GM12878 (cell line): ENCODE data around the gene ZNF576. TPM values are rescaled to one million over a fixed set of nuclear protein-coding genes. Genes with fewer than 3 reads are reported as not detected.
A peak's percentile ranks its signal among the peaks of the same experiment; 100 is the strongest.

Source experiments
- ATAC-seq: fragments of 200-7000 bp; cut with Tn5 transposase; 3 replicates; pipeline ENCODE4 v1.9.1; 2020; ENCODE audit warnings: mild to moderate bottlenecking, moderate library complexity
- BruUV-seq: library from RNA; stranded (reverse); fragments of 400-500 nt; replicated peaks from 2 replicates; lab custom pipeline; 2021; lab: Mats Ljungman, UMichigan
- CTCF ChIA-PET: fragments of 300-600 bp; sonication (Branson Sonifier 250); formaldehyde crosslinking; extraction: SDS; loops from one replicate; lab custom pipeline; 2021; ENCODE audit warnings: inconsistent platforms; lab: Yijun Ruan, JAX
- POLR2A ChIA-PET: fragments of 350-600 bp; formaldehyde crosslinking; extraction: SDS; loops from one replicate; lab custom pipeline; 2021; ENCODE audit warnings: inconsistent platforms; lab: Charles Lee
- RAD21 ChIA-PET: fragments of 300-600 bp; sonication (Branson Sonifier 250); formaldehyde crosslinking; loops from one replicate; lab custom pipeline; 2023; ENCODE audit warnings: antibody characterized with exemption; ENCODE audit not compliant: unreplicated experiment; lab: Charles Lee
- SMC1A ChIA-PET: fragments of 300-600 bp; sonication (Branson Sonifier 250); formaldehyde crosslinking; loops from one replicate; lab custom pipeline; 2023; ENCODE audit not compliant: unreplicated experiment, uncharacterized antibody; lab: Charles Lee
- DNase-seq: peaks from one replicate; pipeline ENCODE4 v3.0.0-alpha.2; 2011; ENCODE audit warnings: low read depth, low spot score
- FAIRE-seq: peaks from 3 replicates; lab custom pipeline; 2011; peaks lifted over from hg19 to GRCh38; lab: Jason Lieb, UNC
- H2AFZ ChIP-seq: 2 replicates; pipeline ENCODE4 v1.6.0; 2011; ENCODE audit warnings: low read depth, low read length, control low read depth; ENCODE audit not compliant: control insufficient read depth
- H3K27ac ChIP-seq: 2 replicates; pipeline ENCODE4 v1.5.1; 2011; ENCODE audit warnings: control low read depth; ENCODE audit not compliant: control insufficient read depth, insufficient read depth
- H3K27me3 ChIP-seq, 2 experiments: replicated peaks in 1 of 2; 2 replicates each; pipeline versions ENCODE4 v1.6.0 to v1.6.1; 2011; ENCODE audit warnings: low read length in 1 of 2; ENCODE audit not compliant: control insufficient read depth in 2 of 2, insufficient read depth in 2 of 2
- H3K36me3 ChIP-seq, 2 experiments: 2 replicates each; pipeline ENCODE4 v1.5.1; 2011; ENCODE audit warnings: low read length in 1 of 2; ENCODE audit not compliant: control insufficient read depth in 2 of 2, insufficient read depth in 2 of 2
- H3K4me1 ChIP-seq: 2 replicates; pipeline ENCODE4 v1.6.1; 2011; ENCODE audit warnings: mild to moderate bottlenecking, low read length, moderate library complexity, mixed read lengths; ENCODE audit not compliant: control insufficient read depth, insufficient read depth
- H3K4me2 ChIP-seq: 2 replicates; pipeline ENCODE4 v1.6.0; 2011; ENCODE audit warnings: control low read depth; ENCODE audit not compliant: control insufficient read depth, insufficient read depth
- H3K4me3 ChIP-seq: fragments of 200-600 bp; sonication (generic); 2 replicates; pipeline ENCODE4 v1.5.1; 2016
- H3K79me2 ChIP-seq: 2 replicates; pipeline ENCODE4 v1.6.0; 2011; ENCODE audit warnings: low read length; ENCODE audit not compliant: control insufficient read depth, insufficient read depth
- H3K9ac ChIP-seq: 2 replicates; pipeline ENCODE4 v1.8.0; 2011; ENCODE audit warnings: low read length, control low read depth, mixed read lengths; ENCODE audit not compliant: control insufficient read depth, insufficient read depth
- H3K9me3 ChIP-seq: replicated peaks from 3 replicates; pipeline ENCODE4 v1.5.1; 2011; ENCODE audit warnings: mild to moderate bottlenecking, low read length; ENCODE audit not compliant: control insufficient read depth, insufficient read depth
- H4K20me1 ChIP-seq: 2 replicates; pipeline ENCODE4 v1.6.0; 2011; ENCODE audit not compliant: control insufficient read depth, insufficient read depth
- EED ChIP-seq: sonication (generic); IDR thresholded peaks from 2 replicates; pipeline ENCODE4 v1.6.1; 2016; ENCODE audit warnings: antibody characterized with exemption, low read depth
- JUND ChIP-seq: IDR thresholded peaks from 2 replicates; pipeline ENCODE4 v1.6.1; 2012; ENCODE audit warnings: low read depth, mild to moderate bottlenecking, low read length, improper control_type of control experiment, moderate library complexity
- MXI1 ChIP-seq: fragments of 150-350 bp; IDR thresholded peaks from 2 replicates; pipeline ENCODE4 v1.6.1; 2011; ENCODE audit warnings: low read depth, mild to moderate bottlenecking, inconsistent platforms, low read length, improper control_type of control experiment
- RAD21 ChIP-seq: IDR thresholded peaks from 2 replicates; pipeline ENCODE4 v1.6.1; 2011; ENCODE audit warnings: mild to moderate bottlenecking, low read depth, low read length, moderate library complexity; ENCODE audit not compliant: insufficient read depth
- RUNX3 ChIP-seq: IDR thresholded peaks from 2 replicates; pipeline ENCODE4 v1.6.1; 2012; ENCODE audit warnings: low read length, inconsistent platforms
- SRF ChIP-seq, 2 experiments: IDR thresholded peaks; 2 replicates each; pipeline ENCODE4 v1.6.1; 2011; ENCODE audit warnings: low read depth in 2 of 2, low read length in 2 of 2, mild to moderate bottlenecking in 1 of 2, moderate library complexity in 1 of 2
- WGBS: methylation state at CpG from one replicate; pipeline ENCODE4 v1.1.6; 2016; ENCODE audit warnings: low lambda C conversion rate; ENCODE audit not compliant: insufficient replicate concordance, insufficient coverage; ENCODE audit errors: missing lambda C conversion rate; 5-methylcytosine and 5-hydroxymethylcytosine counted together
- in situ Hi-C: fragments of 300-500 bp; cut with MboI; formaldehyde crosslinking; loops from 9 replicates; pipeline ENCODE4 v1.14.3; 2018; ENCODE audit warnings: mixed read lengths
- intact Hi-C: fragments of 100-400 bp; cut with micrococcal nuclease; formaldehyde crosslinking; loops from one replicate; pipeline ENCODE4 v1.14.2; 2022; ENCODE audit not compliant: unreplicated experiment
- polyA plus RNA-seq, 11 experiments: library from polyadenylated mRNA; depleted of rRNA in 4 of 11; unstranded in 6 of 11; stranded (reverse) in 5 of 11; fragments of >200 nt; fragmentation: Nextera tagmentation in 4 of 11; fragmentation: Illumina TruSeq in 1 of 11; extraction: Ambion mirVana in 4 of 11; extraction: Trizol in 1 of 11; gene quantifications; 1 replicate in 1 of 11; 2 replicates in 10 of 11; pipeline versions ENCODE4 v1.2.1 to v1.2.3, GENCODE V29; 2011 to 2016; ENCODE audit warnings: inconsistent platforms in 2 of 11, missing spikeins in 2 of 11, low read depth in 1 of 11
- total RNA-seq, 4 experiments: library from RNA; depleted of rRNA in 3 of 4; stranded (reverse); fragments of >200 nt in 3 of 4; fragmentation: Illumina TruSeq in 1 of 4; extraction: Trizol in 1 of 4; gene quantifications; 2 replicates each; pipeline versions ENCODE4 v1.2.1 to v1.2.3, GENCODE V29; 2013 to 2021
- TF ChIP-seq, protein P1 (sequence below), 3 experiments: IDR thresholded peaks in 2 of 3; conservative IDR thresholded peaks in 1 of 3; 2 replicates each; pipeline ENCODE4 v1.5.1; 2011; ENCODE audit warnings: low read depth in 3 of 3, low read length in 3 of 3, mild to moderate bottlenecking in 3 of 3, control low read depth in 2 of 3, moderate library complexity in 2 of 3, inconsistent platforms in 1 of 3, mixed read lengths in 1 of 3; ENCODE audit not compliant: control insufficient read depth in 2 of 3, insufficient read depth in 1 of 3; ENCODE audit errors: extremely low read depth in 1 of 3

Gene ZNF576
- total and polyA plus RNA-seq, 10 of the 15 experiments (the other 5 are each of a cell fraction or from before 2014, with no cell fraction given): 7.4 to 29.8 (median 14.3) TPM

DNA sequence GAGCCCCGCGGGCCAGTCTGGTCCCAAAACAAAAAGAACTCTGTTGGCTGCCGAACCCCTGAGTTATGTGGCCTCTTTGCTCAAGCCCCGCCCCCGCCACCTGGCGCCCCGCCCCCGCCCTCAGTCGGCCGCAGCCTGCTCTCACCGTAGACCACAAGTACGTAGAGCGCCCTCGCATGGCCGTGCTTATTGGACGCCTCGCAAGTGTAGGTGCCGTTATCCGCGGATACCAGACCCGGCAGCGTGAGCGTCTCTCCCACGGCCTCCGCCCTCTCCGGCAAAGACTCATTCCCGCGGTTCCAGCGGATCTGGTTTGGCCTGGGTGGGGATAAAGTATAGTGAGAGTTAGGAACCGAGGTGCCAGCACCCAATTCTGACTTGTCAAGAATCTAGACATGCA is 28.5 kb downstream of the ZNF576 start:
- no peak overlapping the region for H3K9ac ChIP-seq
- H3K4me2 ChIP-seq: no peak overlapping the region
- H4K20me1 ChIP-seq: no peaks in the 10 kb centered on the region
- no peak overlapping the region for H3K27ac ChIP-seq
- no peak overlapping the region for H2AFZ ChIP-seq
- ChIA-PET RAD21 (no interaction called here), SMC1A (no interaction called here), POLR2A (no interaction called here), CTCF (interaction anchor here (1.5 kb wide), 1 partner anchor 43 kb away, joined by 4 read pairs; no protein-coding TSS in a partner anchor)
- in situ Hi-C loops: no loop called here
- intact Hi-C loops: no loop called here
- FAIRE-seq (no peak), DNase-seq (no peak), ATAC-seq (peak; percentile 78)
- WGBS: 6% methylated on average over 25 of the region's 30 CpGs
- peaks cover 1% of the 10 kb centered on the region; the same call in 1 of the 2 replicates for H3K79me2 ChIP-seq
- H3K4me3 ChIP-seq: no peak overlapping the region
- H3K9me3 ChIP-seq: no peaks in the 10 kb centered on the region
- TF ChIP-seq RAD21: peak; percentile 37; the same call in 1 of the 2 replicates
- peak; percentile 27; the same call in 1 of the 2 replicates for TF ChIP-seq EED
- no peak for TF ChIP-seq SRF (IDR thresholded peaks at IDR 0.05; ENCODE audit: low read depth in 2 of 2, low read length in 2 of 2)
- TF ChIP-seq, protein P1, sequence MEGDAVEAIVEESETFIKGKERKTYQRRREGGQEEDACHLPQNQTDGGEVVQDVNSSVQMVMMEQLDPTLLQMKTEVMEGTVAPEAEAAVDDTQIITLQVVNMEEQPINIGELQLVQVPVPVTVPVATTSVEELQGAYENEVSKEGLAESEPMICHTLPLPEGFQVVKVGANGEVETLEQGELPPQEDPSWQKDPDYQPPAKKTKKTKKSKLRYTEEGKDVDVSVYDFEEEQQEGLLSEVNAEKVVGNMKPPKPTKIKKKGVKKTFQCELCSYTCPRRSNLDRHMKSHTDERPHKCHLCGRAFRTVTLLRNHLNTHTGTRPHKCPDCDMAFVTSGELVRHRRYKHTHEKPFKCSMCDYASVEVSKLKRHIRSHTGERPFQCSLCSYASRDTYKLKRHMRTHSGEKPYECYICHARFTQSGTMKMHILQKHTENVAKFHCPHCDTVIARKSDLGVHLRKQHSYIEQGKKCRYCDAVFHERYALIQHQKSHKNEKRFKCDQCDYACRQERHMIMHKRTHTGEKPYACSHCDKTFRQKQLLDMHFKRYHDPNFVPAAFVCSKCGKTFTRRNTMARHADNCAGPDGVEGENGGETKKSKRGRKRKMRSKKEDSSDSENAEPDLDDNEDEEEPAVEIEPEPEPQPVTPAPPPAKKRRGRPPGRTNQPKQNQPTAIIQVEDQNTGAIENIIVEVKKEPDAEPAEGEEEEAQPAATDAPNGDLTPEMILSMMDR (IDR thresholded peaks at IDR 0.05 in 2 of 3, conservative IDR thresholded peaks at IDR 0.05 in 1 of 3; ENCODE audit: control insufficient read depth in 2 of 3, extremely low read depth in 1 of 3, insufficient read depth in 1 of 3, low read depth in 3 of 3, low read length in 3 of 3): peak; percentile 37 to 40 (median 39); a peak in 4 of 6 replicates
- no peak for TF ChIP-seq JUND
- no peak for TF ChIP-seq MXI1
- TF ChIP-seq RUNX3: peak; percentile 81
- H3K4me1 ChIP-seq: peaks cover 2% of the 10 kb centered on the region; the same call in 1 of the 2 replicates
- H3K36me3 ChIP-seq: no peaks in the 10 kb centered on the region
- no TSS peak for BruUV-seq
- no peaks in the 10 kb centered on the region for H3K27me3 ChIP-seq
